Measurements from ENCODE around the gene ACSF3.

The ACSF3 gene

GRCh38 chr16:89104930-89105571, 11.4 kb downstream of the ACSF3 start:
- ATAC-seq (replicated peaks; ENCODE audit: extremely low read depth, poor library complexity, severe bottlenecking) (no peak), DNase-seq (ENCODE audit: low spot score in 2 of 2) (no peak)
- Mint-ChIP-seq H3K9me3 (no peaks in the 10 kb centered on the region), H3K4me3 (no peak overlapping the region), H3K27ac (ENCODE audit: low read depth) (peak overlapping the region; percentile 13), H3K27me3 (no peaks in the 10 kb centered on the region), H3K36me3 (ENCODE audit: insufficient read depth) (peaks cover 29% of the 10 kb centered on the region), H3K4me1 (peaks cover 10% of the 10 kb centered on the region)

DNA sequence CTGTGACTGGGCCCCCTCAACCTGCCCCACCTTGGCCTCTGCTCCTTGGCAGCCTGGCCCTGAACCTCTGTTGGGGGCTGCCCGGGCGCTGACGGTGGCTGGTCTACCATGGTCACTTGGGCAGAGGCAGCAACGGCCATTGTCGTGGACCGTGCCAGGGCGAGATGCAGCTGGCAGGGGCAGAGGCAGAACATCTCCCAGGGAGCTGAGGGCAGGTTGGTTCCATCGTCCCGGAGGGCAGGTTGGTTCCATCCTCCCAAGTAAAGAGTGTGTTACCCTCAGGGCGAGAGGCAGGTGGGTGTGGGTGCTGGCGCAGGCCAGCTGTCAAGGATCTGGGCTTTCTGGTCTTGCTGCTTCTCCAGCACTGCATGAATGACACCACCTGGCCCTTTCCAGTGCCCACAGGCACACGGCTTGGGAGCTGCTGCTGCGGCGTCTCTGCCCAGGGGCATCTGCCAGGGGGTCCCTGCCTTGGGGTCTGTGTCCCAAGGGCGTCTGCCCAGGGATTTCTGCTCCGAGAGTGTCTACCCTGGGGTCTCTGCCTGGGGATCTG, 12.0 kb downstream of the ACSF3 start:
- DNase-seq (ENCODE audit: low spot score in 2 of 2): no peak
- peak overlapping the region; percentile 13 for H3K27ac Mint-ChIP-seq (ENCODE audit: low read depth)
- H3K27me3 Mint-ChIP-seq: no peaks in the 10 kb centered on the region
- H3K4me3 Mint-ChIP-seq: no peak overlapping the region
- H3K9me3 Mint-ChIP-seq: no peaks in the 10 kb centered on the region
- ATAC-seq (replicated peaks; ENCODE audit: extremely low read depth, poor library complexity, severe bottlenecking): no peak
- peaks cover 26% of the 10 kb centered on the region for H3K36me3 Mint-ChIP-seq (ENCODE audit: insufficient read depth)
- H3K4me1 Mint-ChIP-seq: peaks cover 10% of the 10 kb centered on the region

DNA sequence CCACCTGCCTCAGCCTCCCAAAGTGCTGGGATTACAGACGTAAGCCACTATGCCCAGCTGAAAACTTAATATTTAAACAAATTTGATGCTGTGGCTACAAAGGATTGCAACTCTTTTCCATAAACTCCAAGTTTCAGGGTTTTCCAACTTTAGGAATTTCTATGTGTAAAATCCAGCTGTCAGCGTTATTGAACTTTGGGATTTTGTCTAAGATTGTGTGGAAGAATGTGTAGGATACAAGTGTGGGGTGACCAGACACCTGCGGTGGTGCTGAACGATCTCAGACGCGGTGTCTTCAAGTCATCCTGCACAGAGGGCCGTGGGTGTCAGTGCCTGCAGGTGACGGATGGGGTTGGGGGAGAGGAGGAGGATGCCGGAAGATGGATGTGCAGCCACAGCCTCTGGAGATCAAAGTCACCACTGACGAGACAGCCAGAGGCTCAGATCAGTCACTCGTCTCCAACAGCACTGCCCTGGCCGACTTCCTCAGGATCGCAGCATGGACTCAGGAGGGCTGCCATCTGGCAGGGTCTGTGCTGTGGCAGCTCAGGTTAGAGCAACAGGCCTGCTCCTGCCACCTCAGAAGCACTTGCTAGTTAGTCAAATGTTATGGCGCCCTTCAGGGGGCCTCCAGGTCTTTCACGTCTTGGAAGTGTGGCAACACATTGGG, 13.0 kb downstream of the ACSF3 start:
- H3K27me3 Mint-ChIP-seq: no peaks in the 10 kb centered on the region
- H3K36me3 Mint-ChIP-seq (ENCODE audit: insufficient read depth): peaks cover 26% of the 10 kb centered on the region
- peaks cover 10% of the 10 kb centered on the region for H3K4me1 Mint-ChIP-seq
- H3K9me3 Mint-ChIP-seq: no peaks in the 10 kb centered on the region
- DNase-seq (ENCODE audit: low spot score in 2 of 2): no peak
- peak overlapping the region; percentile 17 for H3K27ac Mint-ChIP-seq (ENCODE audit: low read depth)
- ATAC-seq (replicated peaks; ENCODE audit: extremely low read depth, poor library complexity, severe bottlenecking): no peak
- H3K4me3 Mint-ChIP-seq: no peak overlapping the region

DNA sequence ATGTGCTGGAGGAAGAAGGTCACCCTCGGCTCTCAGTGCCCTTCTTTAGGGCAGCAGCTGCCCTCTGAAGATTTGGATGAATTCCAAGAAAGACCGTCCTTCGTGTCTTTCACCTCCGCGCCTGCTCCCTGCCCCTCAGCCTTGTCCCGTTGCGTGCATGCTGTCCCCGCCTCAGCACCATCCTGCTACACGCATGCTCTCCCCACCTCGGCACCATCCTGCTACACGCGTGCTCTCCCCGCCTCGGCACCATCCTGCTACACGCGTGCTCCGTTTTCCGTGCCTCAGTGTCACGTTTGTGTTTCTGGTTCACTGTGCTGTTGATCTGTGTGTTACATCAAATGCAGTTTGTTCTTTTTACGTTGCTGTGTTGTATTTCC, 13.5 kb downstream of the ACSF3 start:
- Mint-ChIP-seq H3K36me3 (ENCODE audit: insufficient read depth) (peaks cover 23% of the 10 kb centered on the region), H3K9me3 (no peaks in the 10 kb centered on the region)

DNA sequence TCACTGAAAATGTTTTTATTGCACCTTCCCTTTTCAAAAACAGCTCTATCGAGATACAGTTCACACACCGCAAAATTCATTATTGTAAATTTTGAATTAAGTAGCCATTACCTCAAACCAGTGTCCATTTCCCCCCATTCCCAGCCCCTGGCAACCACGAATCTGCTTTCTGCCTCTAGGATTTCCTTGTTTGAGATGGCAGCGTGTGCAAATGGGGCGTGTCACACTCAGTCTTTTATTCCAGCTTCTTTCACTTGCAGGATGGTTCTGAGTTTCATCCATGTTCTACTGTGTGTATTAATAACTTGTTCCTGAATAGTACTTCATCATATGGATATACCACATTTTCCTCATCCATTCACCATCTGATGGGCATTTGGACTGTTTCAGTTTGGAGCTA, 14.8 kb downstream of the ACSF3 start:
- Mint-ChIP-seq H3K9me3 (no peaks in the 10 kb centered on the region), H3K27me3 (no peaks in the 10 kb centered on the region), H3K4me3 (no peak overlapping the region), H3K27ac (ENCODE audit: low read depth) (no peak overlapping the region), H3K36me3 (ENCODE audit: insufficient read depth) (peaks cover 20% of the 10 kb centered on the region), H3K4me1 (peaks cover 10% of the 10 kb centered on the region)
- DNase-seq (ENCODE audit: low spot score in 2 of 2) (no peak), ATAC-seq (replicated peaks; ENCODE audit: extremely low read depth, poor library complexity, severe bottlenecking) (no peak)

More for the DNA sequence above, 13.5 kb downstream of the ACSF3 start:
- Mint-ChIP-seq H3K4me1 (peaks cover 10% of the 10 kb centered on the region), H3K27me3 (no peaks in the 10 kb centered on the region), H3K4me3 (no peak overlapping the region), H3K27ac (ENCODE audit: low read depth) (peak overlapping the region; percentile 17)
- ATAC-seq (replicated peaks; ENCODE audit: extremely low read depth, poor library complexity, severe bottlenecking): no peak
- no peak for DNase-seq (ENCODE audit: low spot score in 2 of 2)

DNA sequence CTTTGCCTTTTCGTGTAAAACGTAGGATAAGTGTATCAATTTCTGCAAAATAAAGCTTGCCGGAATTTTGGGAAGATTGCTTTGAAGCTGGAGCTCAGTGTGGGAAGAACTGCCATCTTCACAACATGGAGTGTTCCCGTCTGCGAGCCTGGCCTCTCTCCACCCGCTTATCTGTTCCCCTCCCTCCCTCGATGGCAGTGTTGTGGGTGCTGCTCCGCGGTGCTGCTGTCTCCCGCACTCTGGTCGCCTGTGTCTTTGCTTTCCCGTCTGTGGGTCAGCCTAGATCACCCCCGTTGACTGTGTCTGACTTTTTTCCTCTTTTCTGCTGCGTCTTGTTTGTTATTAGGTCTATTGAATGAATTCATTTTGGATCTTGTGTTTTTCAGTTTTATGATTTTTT, 17.0 kb downstream of the ACSF3 start:
- Mint-ChIP-seq H3K27ac (ENCODE audit: low read depth) (no peak overlapping the region), H3K36me3 (ENCODE audit: insufficient read depth) (peaks cover 23% of the 10 kb centered on the region), H3K9me3 (no peaks in the 10 kb centered on the region), H3K27me3 (no peaks in the 10 kb centered on the region), H3K4me3 (no peak overlapping the region), H3K4me1 (peaks cover 24% of the 10 kb centered on the region)
- DNase-seq (ENCODE audit: low spot score in 2 of 2) (no peak), ATAC-seq (replicated peaks; ENCODE audit: extremely low read depth, poor library complexity, severe bottlenecking) (no peak)

- Mint-ChIP-seq H3K27me3 (no peaks in the 10 kb centered on the region), H3K27ac (ENCODE audit: low read depth) (no peak overlapping the region), H3K4me3 (no peak overlapping the region), H3K36me3 (ENCODE audit: insufficient read depth) (peaks cover 20% of the 10 kb centered on the region), H3K9me3 (no peaks in the 10 kb centered on the region), H3K4me1 (peaks cover 31% of the 10 kb centered on the region)
- DNase-seq (ENCODE audit: low spot score in 2 of 2) (no peak), ATAC-seq (replicated peaks; ENCODE audit: extremely low read depth, poor library complexity, severe bottlenecking) (no peak)
These were observed 17.6 kb downstream of the ACSF3 start for GRCh38 chr16:89111263-89111662.

DNA sequence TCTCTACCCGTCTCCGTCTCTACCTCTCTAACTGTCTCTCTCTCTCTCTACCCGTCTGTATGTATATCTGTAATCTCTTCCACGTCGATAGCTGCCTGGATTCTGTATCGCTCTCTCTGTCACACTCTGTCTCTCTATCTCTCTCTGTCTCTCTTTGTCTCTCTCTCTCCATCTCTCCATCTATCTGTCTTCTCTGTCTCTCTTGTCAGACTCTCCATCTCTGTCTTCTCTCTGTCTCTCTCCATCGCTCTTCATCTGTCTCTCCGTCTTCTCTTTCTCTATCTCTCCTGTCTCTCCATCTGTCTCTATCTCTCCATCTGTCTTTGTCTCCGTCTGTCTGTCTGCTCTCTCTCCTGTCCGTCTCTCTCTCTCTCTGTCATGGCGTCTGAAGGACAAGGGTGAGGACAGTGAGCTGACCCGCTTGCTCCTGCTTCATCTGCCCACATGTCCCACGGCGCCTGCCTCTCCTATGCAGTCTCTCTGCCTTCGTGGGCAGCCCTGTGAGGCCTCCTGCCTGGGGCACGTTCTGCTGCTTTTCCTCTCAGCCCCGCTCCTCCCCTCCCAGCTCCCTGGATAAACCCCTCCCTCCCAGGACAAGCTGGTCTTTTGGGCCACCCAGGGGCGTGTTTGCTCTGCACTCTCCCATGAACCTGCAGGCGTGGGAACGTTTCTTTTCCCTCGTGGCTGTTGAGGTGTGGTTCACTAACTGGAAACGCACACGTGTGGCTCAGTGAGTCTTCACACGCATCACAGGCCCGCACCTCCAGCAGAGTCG, 18.9 kb downstream of the ACSF3 start:
- Mint-ChIP-seq H3K27ac (ENCODE audit: low read depth) (no peak overlapping the region), H3K36me3 (ENCODE audit: insufficient read depth) (peaks cover 17% of the 10 kb centered on the region), H3K4me3 (no peak overlapping the region), H3K27me3 (no peaks in the 10 kb centered on the region), H3K9me3 (no peaks in the 10 kb centered on the region), H3K4me1 (peaks cover 28% of the 10 kb centered on the region)
- ATAC-seq (replicated peaks; ENCODE audit: extremely low read depth, poor library complexity, severe bottlenecking) (no peak), DNase-seq (ENCODE audit: low spot score in 2 of 2) (no peak)

- Mint-ChIP-seq H3K9me3 (no peaks in the 10 kb centered on the region), H3K36me3 (ENCODE audit: insufficient read depth) (peaks cover 18% of the 10 kb centered on the region), H3K4me3 (no peak overlapping the region), H3K4me1 (peaks cover 26% of the 10 kb centered on the region), H3K27ac (ENCODE audit: low read depth) (no peak overlapping the region), H3K27me3 (no peaks in the 10 kb centered on the region)
- no peak for ATAC-seq (replicated peaks; ENCODE audit: extremely low read depth, poor library complexity, severe bottlenecking)
- DNase-seq (ENCODE audit: low spot score in 2 of 2): no peak
These were observed 19.5 kb downstream of the ACSF3 start for GRCh38 chr16:89113152-89113547.

DNA sequence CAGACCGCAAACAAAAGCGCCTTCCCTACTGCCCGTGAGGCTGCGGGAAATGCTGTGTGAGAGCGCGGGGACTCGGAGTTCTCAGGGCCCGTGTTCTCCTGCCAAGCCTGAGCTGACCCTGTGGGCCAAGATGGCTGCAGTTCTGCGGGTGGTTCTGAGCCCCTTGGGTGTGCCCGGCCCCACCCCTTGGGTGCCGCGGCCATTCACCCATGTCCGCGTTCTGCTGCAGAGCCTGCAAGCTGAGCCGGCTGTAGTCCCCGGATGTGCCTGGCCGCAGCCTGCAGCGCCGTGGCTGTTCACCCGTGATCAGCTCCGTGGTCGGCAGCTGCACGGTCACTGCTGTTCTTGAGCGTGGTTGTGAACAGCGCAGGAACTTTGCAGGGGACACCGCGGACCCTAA, 20.0 kb downstream of the ACSF3 start:
- DNase-seq (ENCODE audit: low spot score in 2 of 2) (no peak), ATAC-seq (replicated peaks; ENCODE audit: extremely low read depth, poor library complexity, severe bottlenecking) (no peak)
- Mint-ChIP-seq H3K9me3 (no peaks in the 10 kb centered on the region), H3K4me1 (peaks cover 29% of the 10 kb centered on the region), H3K36me3 (ENCODE audit: insufficient read depth) (peaks cover 22% of the 10 kb centered on the region), H3K4me3 (no peak overlapping the region), H3K27ac (ENCODE audit: low read depth) (no peak overlapping the region), H3K27me3 (no peaks in the 10 kb centered on the region)

DNA sequence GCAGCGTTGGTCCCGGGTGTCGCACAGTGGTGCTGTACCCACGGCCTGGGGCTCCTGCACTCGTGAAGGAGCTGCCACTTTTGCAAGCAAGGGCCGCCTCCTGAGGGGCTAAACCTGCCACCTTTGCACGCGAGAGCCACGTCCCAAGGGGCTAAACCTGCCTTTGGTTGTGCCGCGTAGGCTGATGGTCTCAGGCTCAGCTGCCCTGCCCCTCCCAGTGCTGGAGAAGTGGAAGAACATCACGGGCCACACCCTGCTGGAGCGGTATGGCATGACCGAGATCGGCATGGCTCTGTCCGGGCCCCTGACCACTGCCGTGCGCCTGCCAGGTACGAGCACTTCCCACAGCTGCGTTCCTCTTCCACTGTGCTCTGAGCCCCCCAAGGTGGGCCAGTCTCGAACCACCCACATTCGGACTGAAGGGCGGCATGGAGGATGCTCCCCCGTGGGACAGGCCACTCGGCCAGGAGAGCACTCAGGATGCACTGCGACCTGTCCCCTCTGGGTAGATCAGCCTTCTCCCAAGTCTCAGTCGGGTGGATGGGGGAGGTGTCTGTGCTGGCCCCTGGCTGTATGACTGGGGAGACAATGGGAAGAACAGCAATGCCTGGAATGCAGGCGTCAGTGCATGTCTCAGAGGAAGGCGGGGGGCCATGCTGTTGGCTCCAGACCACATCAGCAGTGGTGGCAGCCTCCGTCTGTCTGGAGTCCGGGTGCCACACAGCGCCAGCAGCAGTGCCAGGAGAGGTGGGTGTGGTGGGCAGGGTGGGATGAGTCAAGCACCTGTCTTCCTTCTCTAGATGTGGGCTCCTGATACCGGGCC, 20.7 kb downstream of the ACSF3 start:
- H3K27me3 Mint-ChIP-seq: no peaks in the 10 kb centered on the region
- H3K4me3 Mint-ChIP-seq: peak overlapping the region; percentile 74
- H3K9me3 Mint-ChIP-seq: no peaks in the 10 kb centered on the region
- DNase-seq (ENCODE audit: low spot score in 2 of 2): no peak
- no peak for ATAC-seq (replicated peaks; ENCODE audit: extremely low read depth, poor library complexity, severe bottlenecking)
- H3K27ac Mint-ChIP-seq (ENCODE audit: low read depth): peak overlapping the region; percentile 95
- peaks cover 24% of the 10 kb centered on the region for H3K36me3 Mint-ChIP-seq (ENCODE audit: insufficient read depth)
- H3K4me1 Mint-ChIP-seq: peaks cover 29% of the 10 kb centered on the region

- H3K36me3 Mint-ChIP-seq (ENCODE audit: insufficient read depth): peaks cover 21% of the 10 kb centered on the region
- DNase-seq (ENCODE audit: low spot score in 2 of 2): peak; percentile 73 to 83
- H3K4me3 Mint-ChIP-seq: peak overlapping the region; percentile 74
- ATAC-seq (replicated peaks; ENCODE audit: extremely low read depth, poor library complexity, severe bottlenecking): peak; percentile 95
- peaks cover 29% of the 10 kb centered on the region for H3K4me1 Mint-ChIP-seq
- H3K27ac Mint-ChIP-seq (ENCODE audit: low read depth): peak overlapping the region; percentile 95
- H3K9me3 Mint-ChIP-seq: no peaks in the 10 kb centered on the region
- no peaks in the 10 kb centered on the region for H3K27me3 Mint-ChIP-seq
These were observed 21.7 kb downstream of the ACSF3 start for GRCh38 chr16:89115216-89115861.
